ENCODE data around the gene ERFE. TPM values are rescaled to one million over a fixed set of nuclear protein-coding genes. Genes with fewer than 3 reads are reported as not detected.
A peak's percentile ranks its signal among the peaks of the same experiment; 100 is the strongest.

The ERFE gene
- total and polyA plus RNA-seq, 2 of the 4 experiments (the other 2 are of a cell fraction): 1.3 to 3.5 TPM

GRCh38 chr2:238116298-238117198, 42.2 kb upstream of the ERFE start:
- Histone ChIP-seq H3K4me2 (ENCODE audit: low read depth, low read length) (no peak overlapping the region), H2BK15ac (ENCODE audit: low read depth, low read length) (no peak overlapping the region), H3K14ac (replicated peaks; ENCODE audit: low read depth, low read length) (no peak overlapping the region), H3K56ac (ENCODE audit: extremely low read depth, insufficient read depth, low read length) (no peak overlapping the region), H3K4ac (ENCODE audit: low read depth, low read length) (no peak overlapping the region), H4K91ac (ENCODE audit: insufficient read depth, low read depth, low read length) (no peak overlapping the region), H3K23ac (ENCODE audit: low read depth, low read length) (no peak overlapping the region), H2AK9ac (replicated peaks; ENCODE audit: low read depth, low read length, poor library complexity) (no peak overlapping the region), H4K8ac (ENCODE audit: low read depth in 2 of 2, low read length in 2 of 2) (no peak overlapping the region), H3K27ac (ENCODE audit: insufficient read depth, low read length) (no peak overlapping the region), H3K9ac (ENCODE audit: low read depth, low read length) (no peak overlapping the region), H3K79me1 (ENCODE audit: low read depth in 1 of 2, low read length in 2 of 2) (no peaks in the 10 kb centered on the region), H4K20me1 (ENCODE audit: insufficient read depth, low read length) (no peaks in the 10 kb centered on the region), H2AK5ac (ENCODE audit: low read depth, low read length) (no peak overlapping the region; the same call in 1 of the 2 replicates), H2BK5ac (ENCODE audit: low read depth, low read length, poor library complexity, severe bottlenecking) (no peak overlapping the region), H2BK20ac (ENCODE audit: low read depth, low read length) (no peak overlapping the region), H3K9me1 (ENCODE audit: insufficient read depth, low read length) (no peaks in the 10 kb centered on the region), H3K18ac (ENCODE audit: low read depth, low read length) (no peak overlapping the region), H2AFZ (replicated peaks; ENCODE audit: low read length, poor library complexity) (peak overlapping the region; percentile 51), H3K4me3 (ENCODE audit: insufficient read depth, low read depth, low read length) (no peak overlapping the region), H3K36me3 (ENCODE audit: control insufficient read depth, insufficient read depth, low read length) (no peaks in the 10 kb centered on the region), H2BK120ac (ENCODE audit: low read depth, low read length) (0 out of 2 replicates have a peak overlapping the region, but pooled peaks have one; percentile 8), H3K9me3 (ENCODE audit: control insufficient read depth, insufficient read depth, low read length) (peaks cover 12% of the 10 kb centered on the region), H3K4me1 (ENCODE audit: control insufficient read depth, insufficient read depth, low read length) (peaks cover 4% of the 10 kb centered on the region; the same call in 1 of the 2 replicates), H3K27me3 (ENCODE audit: control insufficient read depth, insufficient read depth, low read length) (peaks cover 28% of the 10 kb centered on the region), H4K5ac (ENCODE audit: low read depth, low read length) (no peak overlapping the region)
- no peak for ATAC-seq (ENCODE audit: low read depth)
- 90% methylated on average over 3 of the region's 21 CpGs; no CpG with 5 or more reads in 1 of the 2 experiments for WGBS, 2 experiments (ENCODE audit: extremely low coverage in 2 of 2, insufficient read length in 1 of 2)
- in situ Hi-C loops (cut with MboI; ENCODE audit: low sequenced_read_pairs) (no loop called here), dilution Hi-C loops (cut with HindIII; ENCODE audit: low sequenced_read_pairs, unreplicated experiment) (no loop called here), intact Hi-C loops (cut with micrococcal nuclease) (no loop called here)
- no peak for DNase-seq
- TF ChIP-seq RFX5 (IDR thresholded peaks at IDR 0.05; ENCODE audit: low read depth, low read length): no peak
- CTCF ChIA-PET: interaction anchor here (1.1 kb wide), 1 partner anchor 26 kb away, joined by 3 read pairs; no protein-coding TSS in a partner anchor
- BruUV-seq (replicated peaks): no TSS peak
- POLR2A ChIA-PET (ENCODE audit: unreplicated experiment): no interaction called here

Measured in IMR-90 (cell line).